HT1080 (cell line): ENCODE results near the gene ST6GALNAC6. TPM values are rescaled to one million over a fixed set of nuclear protein-coding genes. Genes with fewer than 3 reads are reported as not detected.
"Not testable (repeated sequence)": the region's sequence is repeated elsewhere in the genome, so short reads cannot be mapped to it uniquely, and the experiment has no call there.

Experiments used
- DNase-seq: peaks from one replicate; pipeline ENCODE4 v3.0.0-alpha.2; 2015; ENCODE audit warnings: low read depth
- total RNA-seq: library from RNA; depleted of rRNA; stranded (reverse); fragments of >200 nt; shearing (Covaris generic); gene quantifications from 2 replicates; pipeline ENCODE4 v1.2.3, GENCODE V29; 2014

ST6GALNAC6 gene
- total RNA-seq, 1 experiment from 2014 or later = 38.9 TPM

DNA sequence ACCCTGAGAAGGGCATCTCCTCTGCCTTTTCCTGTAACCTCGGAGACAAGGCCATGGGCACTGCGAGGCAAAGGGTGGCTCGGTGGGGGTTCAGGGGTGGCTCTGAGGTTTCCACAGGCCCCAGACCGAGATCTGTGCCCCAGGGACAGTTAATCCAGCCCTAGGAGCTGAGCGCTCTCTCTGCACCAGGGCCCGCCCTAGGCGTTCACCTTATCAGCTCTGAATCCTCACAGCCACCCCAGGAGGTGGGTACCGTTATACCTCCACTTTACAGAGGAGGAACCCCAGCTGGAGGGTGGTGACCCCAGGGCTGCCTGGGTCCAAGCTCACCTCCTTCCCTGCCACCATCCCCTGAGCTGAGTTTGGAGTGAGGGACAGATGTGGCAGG, 42.7 kb downstream of the ST6GALNAC6 start:
- no peak for DNase-seq

DNA sequence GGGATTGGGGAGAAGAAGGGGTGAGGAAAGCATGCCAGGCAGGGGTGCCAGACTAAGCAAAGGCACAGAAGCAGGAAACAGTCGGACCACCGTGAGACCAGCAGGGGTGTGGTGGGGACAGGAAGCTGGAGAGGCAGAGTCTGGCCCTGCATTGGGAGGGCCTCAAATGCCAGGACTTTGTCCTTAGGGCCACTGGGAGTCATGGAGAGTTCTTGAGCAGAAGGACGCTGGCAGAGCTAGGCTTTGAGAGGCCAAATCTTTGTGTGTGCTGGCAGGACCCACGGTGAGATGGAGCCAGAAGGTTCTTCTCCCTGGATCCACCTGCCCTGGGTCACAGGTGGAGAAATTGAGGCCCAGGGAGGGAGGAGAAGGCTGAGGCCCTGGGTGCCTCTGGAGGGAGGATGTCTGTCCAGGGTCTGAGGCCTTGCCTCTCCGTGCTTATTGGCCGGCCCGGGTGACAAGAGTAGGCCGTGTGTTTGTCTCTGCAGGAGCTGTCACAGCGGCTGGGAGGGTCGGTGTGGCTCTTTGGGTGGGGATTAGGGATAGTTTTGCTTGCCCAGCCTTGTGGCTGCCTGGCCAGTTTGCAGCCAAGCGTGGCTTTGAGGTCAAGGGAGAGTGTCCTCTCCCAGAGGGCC, 43.2 kb downstream of the ST6GALNAC6 start:
- DNase-seq = no peak

DNA sequence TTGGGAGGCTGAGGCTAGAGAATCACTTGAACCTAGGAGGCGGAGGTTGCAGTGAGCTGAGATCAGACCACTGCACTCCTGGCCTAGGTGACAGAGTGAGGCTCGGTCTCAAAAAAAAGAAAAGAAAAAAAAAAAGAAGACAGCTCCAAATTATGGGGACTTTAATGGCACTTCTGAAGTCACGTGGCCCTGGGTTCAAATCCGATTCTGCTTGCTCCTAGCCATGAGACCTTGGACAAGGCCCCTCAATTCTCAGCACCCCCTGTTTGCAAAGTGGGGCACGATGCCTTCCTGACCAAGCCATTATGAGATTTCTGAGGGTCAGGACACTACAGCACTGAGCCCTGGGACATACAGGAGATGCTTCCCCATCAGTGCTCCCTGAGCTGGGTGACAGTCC, 43.9 kb downstream of the ST6GALNAC6 start:
- DNase-seq = no peak

DNA sequence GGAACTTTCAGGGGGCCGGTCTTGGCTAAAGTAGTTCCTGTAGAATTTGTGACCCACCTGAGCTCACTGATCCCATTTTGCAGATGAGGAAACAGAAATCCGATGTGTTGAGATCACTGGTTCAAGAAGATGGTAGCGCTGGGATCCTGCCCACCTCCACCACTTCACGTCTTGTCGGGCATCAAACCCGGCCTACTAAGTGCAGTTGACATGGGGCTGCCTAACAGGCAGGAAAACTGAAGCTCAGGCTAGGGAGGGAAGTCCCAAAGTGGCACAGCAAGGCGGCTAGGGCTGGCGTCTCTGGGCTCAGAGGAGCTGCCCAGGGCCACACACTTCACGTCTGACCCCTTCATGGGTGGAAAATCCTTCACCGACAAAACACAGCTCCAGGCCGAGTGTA, 44.4 kb downstream of the ST6GALNAC6 start:
- no peak for DNase-seq

DNA sequence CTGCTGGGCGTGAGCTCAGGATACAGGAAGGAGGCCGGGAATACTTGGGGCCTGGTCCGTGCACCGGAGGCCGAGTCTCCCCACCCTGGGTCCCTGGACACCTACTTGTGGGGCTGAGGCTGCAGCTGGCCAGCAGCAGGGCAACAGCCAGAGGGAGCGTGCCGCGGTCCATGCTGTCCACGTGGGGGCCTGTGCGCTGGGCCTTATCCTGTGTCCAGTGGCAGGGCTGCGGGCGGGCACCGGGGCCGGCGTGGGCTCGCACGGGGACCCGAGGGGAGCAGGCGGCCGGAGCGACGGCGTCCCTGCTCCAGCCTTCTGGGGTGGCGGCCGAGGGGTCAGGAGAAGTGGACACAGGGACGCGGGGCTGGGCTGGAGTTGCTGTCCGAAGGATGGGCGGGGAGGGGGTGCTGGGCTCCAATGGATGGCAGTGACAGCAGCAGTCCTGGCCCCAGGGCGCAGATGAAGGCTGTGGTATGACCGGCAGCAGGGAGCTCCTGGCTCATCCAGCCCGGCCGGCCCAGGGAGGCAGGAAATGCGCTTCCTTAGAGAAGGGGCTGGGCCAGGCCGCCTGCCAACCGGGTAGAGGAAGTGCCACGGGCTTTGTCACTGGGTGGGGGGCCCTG, 45.1 kb downstream of the ST6GALNAC6 start, which contains the start of gene ENG:
TSS of gene ENG (minus strand) at position 475 of the 623 bp plus-strand sequence. CDS start at position 172, 303 bp downstream.
- peak; percentile 64 for DNase-seq

DNA sequence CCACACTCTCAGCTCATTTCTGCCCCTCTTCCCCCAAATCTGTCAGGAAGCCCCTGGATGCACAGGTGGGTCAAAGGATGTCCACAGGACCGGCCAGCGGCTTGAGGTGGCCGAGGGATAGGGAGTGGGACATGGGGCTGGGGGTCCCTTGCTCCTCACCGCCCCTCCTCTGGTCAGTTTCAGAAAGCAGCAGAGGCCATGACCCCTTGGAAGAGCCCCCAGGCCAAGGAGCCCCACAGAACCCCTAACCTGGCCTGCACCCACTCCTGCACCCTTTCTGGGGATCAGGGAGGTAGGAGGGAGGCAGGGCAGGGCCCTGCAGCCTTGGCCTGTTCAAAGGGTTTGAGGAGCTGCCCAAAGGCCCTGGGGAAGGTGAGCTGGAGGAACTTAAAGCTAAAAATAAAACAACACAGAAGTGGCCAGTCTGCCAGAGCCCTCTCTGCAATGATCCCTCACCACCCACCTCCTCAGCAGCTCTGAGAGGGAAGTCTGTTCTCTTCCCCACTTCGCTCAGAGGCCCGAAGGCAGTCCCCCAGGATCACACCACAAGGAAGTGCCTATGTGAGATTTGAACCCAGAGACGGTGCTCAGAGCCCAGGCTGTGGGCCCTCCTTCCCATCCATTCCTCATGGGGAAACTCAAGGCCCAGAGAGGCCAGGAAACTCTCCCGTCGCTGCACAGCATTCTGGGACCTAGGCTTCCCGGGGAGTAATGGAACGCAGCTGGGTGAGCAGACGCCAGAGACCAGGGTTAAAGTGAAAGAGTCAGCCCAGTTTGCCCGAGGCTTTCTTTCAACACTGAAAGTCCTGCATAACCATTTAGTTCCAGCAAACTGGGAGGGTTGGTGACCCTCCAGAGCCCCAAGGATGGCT, 45.9 kb downstream of the ST6GALNAC6 start:
- DNase-seq = no peak

DNA sequence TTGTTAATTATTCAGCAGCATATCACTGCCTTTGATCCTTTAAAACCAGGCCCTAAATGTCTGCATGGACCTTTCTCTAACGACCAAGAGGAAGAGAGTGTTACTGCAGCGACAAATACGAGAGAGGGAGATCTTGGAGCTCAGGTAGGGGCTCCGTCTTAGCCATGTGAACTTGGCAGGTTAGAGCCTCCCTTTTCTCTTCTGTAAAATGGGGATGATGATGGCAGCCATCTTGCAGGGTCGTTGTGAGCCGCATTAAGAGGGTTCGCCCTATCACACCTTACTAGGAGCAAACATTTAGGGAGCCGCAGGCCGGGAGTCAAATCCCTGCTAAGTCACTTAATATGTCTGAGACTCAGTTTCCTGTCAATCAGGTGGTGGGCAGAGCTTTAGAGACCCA, 46.6 kb downstream of the ST6GALNAC6 start:
- no peak for DNase-seq

DNA sequence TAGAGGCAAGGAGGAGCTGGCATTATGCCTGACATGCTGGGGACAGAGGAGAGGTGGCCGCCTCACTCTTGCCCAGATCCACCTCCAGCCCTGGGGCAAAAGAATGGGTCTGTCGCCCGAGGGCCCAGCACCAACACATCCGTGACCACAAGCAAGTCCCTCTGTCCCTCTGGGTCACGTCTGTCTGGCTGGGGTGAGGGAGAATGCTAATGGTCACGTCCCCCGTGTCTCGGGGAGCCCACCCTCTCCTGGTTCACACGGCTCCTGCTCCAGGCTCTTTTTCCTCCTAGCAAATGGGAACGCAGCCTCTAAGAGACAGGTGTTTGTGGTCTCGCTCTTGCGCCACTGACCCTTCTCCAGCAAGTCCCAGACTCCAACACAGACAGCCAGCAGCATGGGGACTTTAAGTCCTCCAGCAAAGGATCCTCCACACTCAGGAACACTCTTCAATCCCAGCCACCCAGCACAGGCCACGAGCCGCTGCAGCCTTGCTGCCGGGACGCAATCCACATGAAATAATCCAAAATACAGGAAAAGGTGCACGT, 49.0 kb downstream of the ST6GALNAC6 start:
- no peak for DNase-seq

DNA sequence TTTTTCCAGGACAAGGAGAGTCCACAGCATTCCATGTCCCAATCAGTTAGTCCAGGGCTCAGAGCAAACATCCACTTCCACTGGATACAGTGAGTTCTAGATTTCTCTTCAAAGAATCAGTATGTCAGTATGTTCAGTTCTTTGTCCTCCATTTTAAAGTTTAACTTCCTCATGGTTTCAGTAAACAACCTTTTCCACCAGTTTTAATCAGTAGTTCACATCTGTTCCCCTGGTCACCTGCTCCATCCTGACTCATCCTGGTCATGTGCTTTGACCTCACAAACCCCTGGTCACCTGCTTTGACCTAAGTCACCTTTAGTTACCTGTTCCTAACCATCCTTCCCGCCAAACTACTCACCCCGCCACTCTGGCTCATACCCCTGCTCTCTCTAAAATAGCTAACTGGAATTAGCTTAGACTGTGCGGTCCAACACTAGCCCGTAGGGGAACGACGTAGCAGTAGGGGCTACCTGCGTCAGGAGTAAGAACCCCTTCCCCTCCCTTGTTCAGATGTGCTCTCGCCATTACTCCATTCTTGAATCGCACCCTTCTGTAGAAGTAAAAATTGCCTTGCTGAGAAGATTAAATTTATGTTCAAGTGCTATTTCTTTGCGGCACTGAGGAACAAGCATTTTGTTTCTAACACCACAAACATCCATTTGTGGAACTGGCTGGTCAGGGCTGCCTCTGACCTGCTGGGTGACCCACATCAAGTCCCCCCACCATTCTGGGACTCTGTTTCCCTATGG, 50.5 kb downstream of the ST6GALNAC6 start:
- no peak for DNase-seq

DNA sequence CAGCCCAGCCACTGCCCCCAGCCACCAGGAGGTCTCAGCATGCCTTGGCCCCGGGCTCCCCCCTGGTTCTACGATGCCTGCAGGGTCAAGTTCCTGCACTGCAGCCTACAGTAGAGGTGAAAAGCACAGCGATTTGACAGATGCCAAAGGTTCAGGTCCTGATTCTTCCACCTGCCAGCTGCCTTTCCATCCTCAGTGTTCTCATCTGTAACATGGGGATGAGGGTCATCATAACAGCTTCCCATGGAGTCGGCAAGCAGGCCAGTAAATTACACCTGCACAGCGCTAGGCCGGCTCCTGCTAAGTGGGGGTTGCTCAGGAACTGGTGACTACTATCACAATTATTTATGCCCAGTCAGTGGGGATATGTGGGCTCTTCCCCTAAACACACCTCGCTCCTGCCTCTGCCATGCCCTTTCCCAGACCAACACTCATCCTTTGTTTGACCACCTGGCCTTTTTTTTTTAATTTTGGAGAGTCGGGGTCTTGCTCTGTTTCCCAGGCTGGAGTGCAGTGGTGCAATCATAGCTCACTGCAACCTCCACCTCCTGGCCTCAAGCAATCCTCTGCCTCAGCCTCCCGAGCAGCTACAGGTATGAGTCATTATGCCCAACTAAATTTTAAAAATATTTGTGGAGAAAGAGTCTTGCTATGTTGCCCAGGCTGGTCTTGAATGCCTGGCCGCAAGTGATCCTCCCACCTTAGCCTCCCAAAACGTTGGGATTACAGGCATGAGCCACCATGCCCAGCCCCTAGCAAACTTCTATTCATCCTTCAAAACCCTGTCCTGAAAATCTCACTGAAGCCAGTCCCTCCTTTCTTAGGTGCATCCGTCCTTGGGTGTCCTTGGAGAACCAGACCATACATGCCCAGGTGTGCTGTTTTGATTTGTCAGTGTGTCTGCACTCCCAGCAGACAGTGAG, 51.3 kb downstream of the ST6GALNAC6 start:
- no peak for DNase-seq

DNA sequence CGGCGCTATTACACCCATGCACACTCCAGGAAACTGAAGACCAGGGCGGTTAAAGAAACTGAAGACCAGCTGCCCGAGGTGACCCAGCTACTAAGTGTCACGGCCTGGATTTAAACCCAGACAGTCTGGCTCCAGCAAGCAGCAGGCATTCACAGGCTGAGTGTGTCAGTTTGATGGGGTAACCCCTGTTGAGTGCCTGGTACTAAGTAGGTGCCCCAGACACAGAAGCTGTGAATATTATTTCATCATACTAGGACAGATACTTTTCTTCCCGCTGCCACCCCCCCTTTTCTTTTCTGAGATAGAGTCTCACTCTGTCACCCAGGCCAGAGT, 52.3 kb downstream of the ST6GALNAC6 start:
- DNase-seq = no peak

DNA sequence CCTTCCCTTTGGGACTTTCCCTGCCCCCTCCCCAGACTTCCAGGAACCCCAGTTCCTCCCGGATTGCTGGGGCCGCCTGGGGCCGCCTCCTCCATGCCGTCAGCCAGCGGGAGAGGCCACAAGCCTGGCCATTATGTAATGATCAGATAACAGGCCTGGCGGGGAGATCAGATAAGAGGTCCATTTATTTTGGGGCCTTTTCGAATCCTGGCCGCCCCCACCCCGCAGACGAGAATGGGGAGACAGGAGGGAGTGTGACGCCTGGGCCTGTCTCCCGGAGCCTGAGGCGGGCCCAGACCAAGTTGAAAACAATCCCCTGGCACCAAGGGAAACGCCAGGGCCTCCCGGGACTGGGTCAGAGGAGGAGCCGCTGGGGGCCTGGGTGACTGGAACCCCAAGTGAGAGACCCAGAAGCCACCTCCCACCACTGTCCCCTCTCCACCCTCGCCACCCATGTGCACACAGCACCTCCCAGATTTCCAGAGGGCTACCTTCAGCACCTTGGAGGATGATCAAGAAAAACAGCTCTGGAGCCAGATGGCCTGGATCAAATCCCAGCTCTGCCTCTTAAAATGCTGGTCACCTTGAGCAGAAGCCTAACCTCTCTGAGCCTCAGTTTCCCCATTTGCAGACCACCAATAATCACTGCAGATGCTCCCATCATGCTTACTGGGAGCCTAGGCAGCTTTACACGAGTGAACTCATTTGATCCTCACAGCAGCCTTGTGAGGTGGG, 52.8 kb downstream of the ST6GALNAC6 start:
- DNase-seq = no peak

DNA sequence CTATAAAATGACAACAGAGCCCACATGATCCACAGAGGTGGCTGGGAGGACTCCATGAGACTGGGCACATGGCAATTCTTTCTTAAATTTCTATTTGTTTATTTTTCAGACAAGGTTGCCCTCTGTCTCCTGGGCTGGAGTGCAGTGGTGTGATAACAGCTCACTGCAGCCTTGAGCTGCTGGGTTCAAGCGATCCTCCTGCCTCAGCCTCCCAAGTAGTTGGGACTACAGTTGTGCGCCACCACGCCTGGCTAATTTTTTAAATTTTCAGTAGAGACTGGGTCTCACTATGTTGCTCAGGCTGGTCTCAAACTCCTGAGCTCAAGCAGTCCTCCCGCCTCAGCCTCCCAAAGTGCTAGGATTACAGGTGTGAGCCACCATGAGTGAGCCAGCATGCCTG, 53.8 kb downstream of the ST6GALNAC6 start:
- DNase-seq = not testable (repeated sequence)

DNA sequence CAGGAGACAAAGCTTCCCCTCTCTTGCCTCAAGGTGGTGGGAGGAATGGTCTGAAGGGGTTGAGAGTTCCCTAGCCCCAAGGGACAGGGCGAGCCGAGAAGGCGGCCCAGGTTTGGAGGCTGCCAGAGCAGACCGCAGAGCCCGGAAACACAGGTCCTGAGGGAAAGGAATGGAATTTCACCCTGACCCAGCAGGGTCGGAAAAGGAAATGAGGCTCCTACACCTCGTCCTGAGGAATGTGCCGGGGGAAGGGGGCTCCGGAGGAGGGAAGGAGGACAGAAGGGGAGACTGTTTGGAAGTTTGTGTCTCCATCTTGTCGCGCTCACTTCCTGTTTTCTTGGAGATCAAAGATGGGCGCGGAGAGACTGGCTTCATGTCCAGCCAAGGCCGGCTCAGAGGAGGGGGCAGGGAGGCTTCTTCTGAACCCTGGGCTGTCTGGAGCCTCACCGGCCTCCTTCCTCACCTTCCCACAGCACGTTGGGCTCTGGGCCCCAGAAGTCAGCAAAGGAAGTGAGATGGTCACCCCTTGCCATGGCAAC, 54.5 kb downstream of the ST6GALNAC6 start:
- DNase-seq = peak; percentile 68

DNA sequence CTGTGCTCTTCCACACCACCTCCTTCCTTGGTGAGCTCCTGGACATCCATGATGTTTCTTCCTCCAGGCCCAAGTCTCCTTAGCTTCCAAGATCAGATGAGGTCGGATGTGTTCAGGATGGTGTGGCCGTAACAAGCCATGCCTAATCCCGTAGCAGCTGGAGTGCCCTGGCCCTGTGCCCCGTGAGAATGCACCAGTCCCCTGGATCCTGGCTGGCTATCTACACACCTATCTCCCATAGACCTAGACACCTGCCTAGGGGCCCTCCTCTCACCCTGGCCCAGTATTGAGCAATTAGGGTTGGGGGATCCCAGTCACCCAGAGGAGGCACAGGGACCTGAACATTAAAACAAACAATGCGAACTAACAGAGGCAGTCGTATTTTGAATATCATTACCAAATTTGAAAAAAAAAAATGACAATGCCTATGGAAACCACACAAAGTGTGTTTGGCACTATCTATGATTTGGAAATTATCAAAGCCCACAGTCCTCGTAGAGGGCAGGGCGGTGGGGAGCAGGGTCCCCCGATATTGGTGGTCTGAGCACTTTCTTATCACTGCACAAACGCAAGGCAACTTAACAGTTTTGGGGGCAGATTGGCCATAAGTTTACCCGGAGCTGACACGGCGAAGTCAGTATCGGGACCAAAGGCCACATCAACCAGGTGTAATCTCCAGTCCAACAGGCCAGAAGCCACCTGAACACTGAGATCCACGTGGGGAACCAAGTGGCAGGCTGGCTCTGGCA, 58.1 kb downstream of the ST6GALNAC6 start:
- no peak for DNase-seq

DNA sequence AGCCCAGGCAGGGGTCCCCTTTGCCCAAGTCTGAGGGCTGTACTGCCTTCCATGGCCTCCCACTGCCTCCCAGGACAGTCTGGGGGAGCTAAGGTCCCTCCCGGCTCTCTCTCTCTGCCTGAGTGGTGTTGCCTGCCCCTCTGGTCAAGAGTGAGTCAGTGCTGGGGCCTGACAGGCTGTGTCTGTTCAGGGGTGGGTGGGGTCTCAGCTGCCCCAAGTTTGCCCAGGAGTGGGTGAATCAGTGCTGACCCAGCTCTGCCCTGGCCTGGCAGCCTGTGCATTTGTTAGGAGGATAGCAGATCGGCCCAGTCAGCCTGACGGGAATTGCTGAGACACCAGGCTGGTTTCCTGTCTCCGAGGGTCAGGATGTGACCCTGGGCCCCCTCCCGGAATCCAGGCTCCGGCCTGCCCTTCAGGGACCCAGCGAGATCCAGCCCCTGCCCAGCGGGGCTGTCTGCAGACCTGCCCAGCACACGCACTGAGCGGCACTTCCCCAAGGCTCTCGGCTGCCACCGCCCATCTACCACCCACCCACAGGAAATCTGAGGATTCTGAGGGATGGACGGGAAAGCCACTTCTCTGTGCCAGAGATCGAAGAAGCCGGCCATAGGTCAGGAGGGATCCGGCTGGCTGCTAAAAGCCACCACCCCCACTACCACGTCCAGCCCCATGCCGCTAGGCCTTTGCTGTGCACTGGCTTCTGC, 60.9 kb downstream of the ST6GALNAC6 start:
- peak; percentile 93 for DNase-seq

DNA sequence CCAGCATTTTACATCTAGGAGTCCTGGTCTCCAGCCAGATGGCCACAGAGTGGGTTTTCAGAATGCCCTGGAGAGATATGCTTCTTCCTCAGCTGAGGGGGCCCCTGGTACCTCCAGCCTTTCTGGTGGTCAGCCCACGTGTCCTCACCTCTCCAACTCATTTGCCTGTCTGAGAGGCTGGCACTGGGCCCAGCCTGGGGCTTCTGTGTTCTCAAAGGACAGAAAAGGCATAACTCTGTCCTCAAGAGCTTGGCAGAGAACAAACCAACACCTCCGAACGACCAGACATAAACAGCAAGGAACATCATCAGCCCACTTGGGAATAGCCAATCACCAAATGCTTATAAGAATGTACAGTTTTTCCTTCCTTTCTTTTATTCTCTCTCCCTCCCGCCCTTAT, 62.1 kb downstream of the ST6GALNAC6 start:
- no peak for DNase-seq

DNA sequence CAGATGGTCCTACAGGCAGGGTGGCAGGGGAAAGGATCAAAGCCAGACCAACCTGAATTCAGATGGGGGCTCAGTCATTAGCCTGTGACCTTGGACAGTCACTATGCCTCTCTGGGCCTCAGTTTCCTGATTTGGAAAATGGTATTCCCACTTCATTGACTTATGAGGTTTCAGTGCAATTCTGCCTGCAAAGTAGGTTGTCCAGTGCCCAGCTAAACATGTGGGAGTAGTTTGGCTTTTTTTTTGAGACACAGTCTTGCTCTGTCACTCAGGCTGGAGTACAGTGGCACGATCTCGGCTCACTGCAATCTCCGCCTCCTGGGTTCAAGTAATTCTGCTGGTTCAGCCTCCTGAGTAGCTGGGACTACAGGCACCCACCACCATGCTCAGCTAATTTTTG, 62.8 kb downstream of the ST6GALNAC6 start:
- not testable (repeated sequence) for DNase-seq
